ENCODE data around the gene NT5M.

- TF ChIP-seq CTCF (IDR thresholded peaks at IDR 0.05; ENCODE audit: low read depth, low read length, poor library complexity, severe bottlenecking) (no peak), EZH2phosphoT487 (IDR thresholded peaks at IDR 0.05; ENCODE audit: borderline replicate concordance, low read length) (no peak)
These were observed 40.8 kb downstream of the NT5M start for GRCh38 chr17:17343896-17344506.

All from DOHH2 (cell line).